A549 (cell line): Measurements from ENCODE around the gene SLC7A6OS.

ENCODE experiments used
- CBX8 ChIP-seq: fragments of 200-600 bp; sonication (generic); IDR thresholded peaks from 2 replicates; pipeline ENCODE4 v1.6.1; 2016
- CHD2 ChIP-seq: fragments of 150-350 bp; IDR thresholded peaks from 2 replicates; pipeline ENCODE4 v1.6.1; 2014; ENCODE audit warnings: low read length; ENCODE audit not compliant: partially characterized antibody
- CTCF ChIP-seq: fragments of >200 bp; sonication (Bioruptor Twin); formaldehyde crosslinking; IDR thresholded peaks from 3 replicates; pipeline ENCODE4 v1.5.1; 2016
- ELK1 ChIP-seq: fragments of 150-350 bp; IDR thresholded peaks from 2 replicates; pipeline ENCODE4 v1.6.1; 2014; ENCODE audit warnings: low read depth, mild to moderate bottlenecking, low read length
- NPAS2 ChIP-seq: fragments of 250-450 bp; sonication (Bioruptor Pico); IDR thresholded peaks from 2 replicates; pipeline ENCODE4 v1.8.0; 2022; ENCODE audit warnings: mild to moderate bottlenecking, moderate library complexity, borderline replicate concordance
- POLR2A ChIP-seq: IDR thresholded peaks from 2 replicates; pipeline ENCODE4 v1.6.1; 2012; ENCODE audit warnings: mild to moderate bottlenecking, low read length
- ZFP36 ChIP-seq: fragments of 450-650 bp; IDR thresholded peaks from 2 replicates; pipeline ENCODE4 v1.6.1; 2014; ENCODE audit warnings: borderline replicate concordance; ENCODE audit not compliant: partially characterized antibody
- TF ChIP-seq, protein P1 (sequence below): fragments of 250-450 bp; sonication (Bioruptor Pico); IDR thresholded peaks from 2 replicates; pipeline ENCODE4 v1.5.0; 2021; ENCODE audit warnings: mild to moderate bottlenecking, moderate library complexity, borderline replicate concordance

DNA sequence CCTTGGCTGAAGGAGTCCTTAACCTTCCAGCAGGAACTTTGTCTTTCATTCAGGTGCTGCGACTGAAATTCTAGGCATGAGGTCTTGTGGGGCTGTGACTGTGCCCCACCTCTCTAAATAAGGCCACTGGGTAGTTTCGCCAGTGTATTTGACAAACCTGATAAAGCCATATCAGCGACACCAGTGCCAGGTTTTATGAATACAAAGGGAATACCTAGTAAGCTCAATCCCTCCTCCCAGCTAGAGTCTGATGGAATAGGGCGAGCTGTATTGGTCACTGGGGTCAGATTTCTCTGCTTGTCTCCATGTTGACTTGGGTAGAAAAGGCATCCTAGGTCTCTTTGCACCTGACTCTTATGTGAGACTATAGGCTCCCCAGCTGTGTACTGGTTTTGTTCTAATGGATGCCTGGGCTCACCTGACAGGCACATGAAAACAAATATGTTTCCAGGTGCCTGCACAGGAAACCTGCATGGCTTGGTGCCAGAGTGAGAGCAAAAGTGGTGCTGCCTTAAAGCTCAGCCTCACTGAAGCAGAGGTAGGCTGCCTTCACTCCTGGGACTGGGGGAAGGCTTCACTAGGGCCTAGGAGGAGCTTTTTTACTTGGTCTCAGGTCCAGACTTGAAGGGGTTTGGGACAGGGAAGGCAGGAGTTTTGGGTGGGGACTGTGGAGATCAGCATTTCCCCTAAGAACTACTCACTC lies 38.1 kb downstream of the SLC7A6OS start:
- TF ChIP-seq CTCF = no peak
- TF ChIP-seq, protein P1, sequence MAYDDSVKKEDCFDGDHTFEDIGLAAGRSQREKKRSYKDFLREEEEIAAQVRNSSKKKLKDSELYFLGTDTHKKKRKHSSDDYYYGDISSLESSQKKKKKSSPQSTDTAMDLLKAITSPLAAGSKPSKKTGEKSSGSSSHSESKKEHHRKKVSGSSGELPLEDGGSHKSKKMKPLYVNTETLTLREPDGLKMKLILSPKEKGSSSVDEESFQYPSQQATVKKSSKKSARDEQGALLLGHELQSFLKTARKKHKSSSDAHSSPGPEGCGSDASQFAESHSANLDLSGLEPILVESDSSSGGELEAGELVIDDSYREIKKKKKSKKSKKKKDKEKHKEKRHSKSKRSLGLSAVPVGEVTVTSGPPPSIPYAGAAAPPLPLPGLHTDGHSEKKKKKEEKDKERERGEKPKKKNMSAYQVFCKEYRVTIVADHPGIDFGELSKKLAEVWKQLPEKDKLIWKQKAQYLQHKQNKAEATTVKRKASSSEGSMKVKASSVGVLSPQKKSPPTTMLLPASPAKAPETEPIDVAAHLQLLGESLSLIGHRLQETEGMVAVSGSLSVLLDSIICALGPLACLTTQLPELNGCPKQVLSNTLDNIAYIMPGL (CRISPR knock-in tag) = no peak
- no peak for TF ChIP-seq CHD2
- TF ChIP-seq ZFP36 = no peak
- no peak for TF ChIP-seq POLR2A
- TF ChIP-seq ELK1 = no peak
- TF ChIP-seq CBX8 = no peak
- no peak for TF ChIP-seq NPAS2 (CRISPR knock-in tag)
